HCT116 (cell line): ENCODE measurements around the gene RPTOR. TPM values are rescaled to one million over a fixed set of nuclear protein-coding genes. Genes with fewer than 3 reads are reported as not detected.

ENCODE experiments used
- ATAC-seq: fragments of 200-7000 bp; cut with Tn5 transposase; 2 replicates; pipeline ENCODE4 v1.9.1; 2020; ENCODE audit warnings: mild to moderate bottlenecking, moderate library complexity
- BruUV-seq: library from RNA; stranded (reverse); fragments of 400-500 nt; replicated peaks from 2 replicates; lab custom pipeline; 2021; lab: Mats Ljungman, UMichigan
- CTCF ChIA-PET: fragments of 300-600 bp; sonication (Branson Sonifier 250); formaldehyde crosslinking; loops from one replicate; lab custom pipeline; 2021; ENCODE audit warnings: antibody characterized with exemption; lab: Charles Lee
- POLR2A ChIA-PET: fragments of 300-600, 350-600 bp; sonication (Branson Sonifier 250); formaldehyde crosslinking; loops from one replicate; lab custom pipeline; 2021; ENCODE audit warnings: antibody characterized with exemption; lab: Charles Lee
- RAD21 ChIA-PET, 2 experiments: fragments of 300-600 bp; sonication (Branson Sonifier 250); formaldehyde crosslinking; loops; one replicate each; lab custom pipeline; 2023; ENCODE audit warnings: low total read pairs in 2 of 2; ENCODE audit not compliant: uncharacterized antibody in 2 of 2, unreplicated experiment in 2 of 2, low non-redundant PET in 1 of 2; lab: Charles Lee
- DNase-seq: peaks from one replicate; pipeline ENCODE4 v3.0.0-alpha.2; 2010; ENCODE audit warnings: low read depth, low spot score
- H2AFZ ChIP-seq: fragments of 200-600 bp; shearing (Covaris generic), sonication (generic); 2 replicates; pipeline ENCODE4 v1.6.1; 2017; ENCODE audit warnings: low read depth, mixed run types, mixed read lengths, antibody characterized with exemption, low read length; ENCODE audit not compliant: poor library complexity, severe bottlenecking
- H3K27ac ChIP-seq: 2 replicates; pipeline ENCODE4 v1.5.1; 2012; ENCODE audit warnings: low read depth, low read length
- H3K27me3 ChIP-seq: fragments of 200-600 bp; sonication (generic); 2 replicates; pipeline ENCODE4 v1.6.1; 2016; ENCODE audit warnings: mixed run types, low read length, mixed read lengths; ENCODE audit not compliant: insufficient read depth
- H3K36me3 ChIP-seq, 2 experiments: fragments of 200-500 bp in 1 of 2; fragments of 200-600 bp in 1 of 2; sonication (Bioruptor generic) in 1 of 2; sonication (generic) in 1 of 2; 2 replicates each; pipeline versions ENCODE4 v1.5.1 to v1.6.1; 2014 to 2016; ENCODE audit warnings: low read length in 2 of 2, inconsistent platforms in 1 of 2, mixed read lengths in 1 of 2, mixed run types in 1 of 2; ENCODE audit not compliant: insufficient read depth in 2 of 2, control insufficient read depth in 1 of 2
- H3K4me1 ChIP-seq, 2 experiments: fragments of 200-600 bp in 1 of 2; sonication (generic) in 1 of 2; 2 replicates each; pipeline versions ENCODE4 v1.5.1 to v1.6.1; 2012 to 2017; ENCODE audit warnings: low read length in 2 of 2, inconsistent platforms in 1 of 2, mild to moderate bottlenecking in 1 of 2, mixed read lengths in 1 of 2, mixed run types in 1 of 2, moderate library complexity in 1 of 2; ENCODE audit not compliant: insufficient read depth in 2 of 2, control insufficient read depth in 1 of 2
- H3K4me2 ChIP-seq: fragments of 200-600 bp; sonication (generic); 2 replicates; pipeline ENCODE4 v1.6.1; 2017; ENCODE audit warnings: mixed run types, low read length, mixed read lengths
- H3K4me3 ChIP-seq, 2 experiments: fragments of 200-600 bp in 1 of 2; sonication (generic) in 1 of 2; replicated peaks in 1 of 2; 2 replicates each; pipeline ENCODE4 v1.5.1; 2011 to 2016; ENCODE audit warnings: low read length in 2 of 2, control low read depth in 1 of 2, low read depth in 1 of 2, mild to moderate bottlenecking in 1 of 2, mixed read lengths in 1 of 2, mixed run types in 1 of 2
- H3K79me2 ChIP-seq: fragments of 200-600 bp; sonication (generic); 2 replicates; pipeline ENCODE4 v1.6.1; 2017; ENCODE audit warnings: mild to moderate bottlenecking, mixed run types, low read length, moderate library complexity, mixed read lengths; ENCODE audit not compliant: insufficient read depth
- H3K9ac ChIP-seq: fragments of 200-600 bp; sonication (generic); 2 replicates; pipeline ENCODE4 v1.6.1; 2016; ENCODE audit warnings: low read length, mixed read lengths
- H3K9me2 ChIP-seq: fragments of 200-600 bp; sonication (generic), shearing (Covaris generic); 2 replicates; pipeline ENCODE4 v1.6.1; 2017; ENCODE audit warnings: mixed run types, mild to moderate bottlenecking, moderate library complexity; ENCODE audit not compliant: insufficient read depth
- H3K9me3 ChIP-seq, 2 experiments: fragments of 200-500 bp in 1 of 2; fragments of 200-600 bp in 1 of 2; sonication (Bioruptor generic) in 1 of 2; sonication (generic) in 1 of 2; 2 replicates each; pipeline ENCODE4 v1.6.1; 2014 to 2017; ENCODE audit warnings: low read length in 2 of 2, mixed read lengths in 2 of 2, inconsistent platforms in 1 of 2, low read depth in 1 of 2, mild to moderate bottlenecking in 1 of 2, mixed run types in 1 of 2, moderate library complexity in 1 of 2; ENCODE audit not compliant: control insufficient read depth in 1 of 2, insufficient read depth in 1 of 2
- H4K20me1 ChIP-seq: fragments of 200-600 bp; sonication (generic), shearing (Covaris generic); 2 replicates; pipeline ENCODE4 v1.6.1; 2017; ENCODE audit warnings: mixed run types, mild to moderate bottlenecking, moderate library complexity; ENCODE audit not compliant: insufficient read depth
- ATF3 ChIP-seq: IDR thresholded peaks from 2 replicates; pipeline ENCODE4 v1.6.1; 2012
- CBX3 ChIP-seq: IDR thresholded peaks from 2 replicates; pipeline ENCODE4 v1.6.1; 2012; ENCODE audit warnings: low read depth
- CTCF ChIP-seq, 3 experiments: fragments of 200-600 bp in 1 of 3; sonication (generic) in 1 of 3; IDR thresholded peaks in 2 of 3; conservative IDR thresholded peaks in 1 of 3; 2 replicates each; pipeline ENCODE4 v1.5.1; 2012 to 2017; ENCODE audit warnings: low read depth in 2 of 3, low read length in 2 of 3, antibody characterized with exemption in 1 of 3, borderline replicate concordance in 1 of 3, control low read depth in 1 of 3, mild to moderate bottlenecking in 1 of 3, mixed read lengths in 1 of 3, mixed run types in 1 of 3, moderate library complexity in 1 of 3; ENCODE audit not compliant: insufficient read depth in 1 of 3
- JUND ChIP-seq: IDR thresholded peaks from 2 replicates; pipeline ENCODE4 v1.6.1; 2012
- MAX ChIP-seq: IDR thresholded peaks from 2 replicates; pipeline ENCODE4 v1.6.1; 2012
- POLR2A ChIP-seq: IDR thresholded peaks from 2 replicates; pipeline ENCODE4 v1.7.0; 2011; ENCODE audit warnings: borderline replicate concordance; ENCODE audit not compliant: insufficient read depth, insufficient read length; ENCODE audit errors: extremely low read depth
- POLR2AphosphoS5 ChIP-seq: IDR thresholded peaks from 2 replicates; pipeline ENCODE4 v1.6.1; 2011; ENCODE audit warnings: mild to moderate bottlenecking, low read depth, low read length, moderate library complexity
- RAD21 ChIP-seq: IDR thresholded peaks from 2 replicates; pipeline ENCODE4 v1.6.1; 2012; ENCODE audit warnings: low read depth, mild to moderate bottlenecking
- REST ChIP-seq: IDR thresholded peaks from 2 replicates; pipeline ENCODE4 v1.6.1; 2012; ENCODE audit warnings: low read depth
- SIN3A ChIP-seq: IDR thresholded peaks from 2 replicates; pipeline ENCODE4 v1.6.1; 2012; ENCODE audit warnings: low read depth
- SP1 ChIP-seq: IDR thresholded peaks from 2 replicates; pipeline ENCODE4 v1.6.1; 2012; ENCODE audit warnings: low read depth
- ZBTB33 ChIP-seq: IDR thresholded peaks from 2 replicates; pipeline ENCODE4 v1.6.1; 2011; ENCODE audit warnings: mild to moderate bottlenecking, low read length, moderate library complexity; ENCODE audit not compliant: insufficient replicate concordance; ENCODE audit errors: extremely low read depth
- ZNF274 ChIP-seq: fragments of 200-500 bp; sonication (Bioruptor generic); IDR thresholded peaks from 2 replicates; pipeline ENCODE4 v1.6.1; 2014; ENCODE audit warnings: mild to moderate bottlenecking, low read depth, low read length, inconsistent platforms
- intact Hi-C: fragments of 100-400 bp; cut with micrococcal nuclease; formaldehyde crosslinking; loops from 2 replicates; pipeline ENCODE4 v1.10.0; 2022
- total RNA-seq: library from RNA; stranded (reverse); gene quantifications from one replicate; pipeline ENCODE4 v1.2.1, GENCODE V29; 2021; ENCODE audit not compliant: unreplicated experiment

Gene RPTOR
- total RNA-seq, 1 experiment from 2014 or later = 69.5 TPM

- ATAC-seq (no peak), DNase-seq (no peak)
- Histone ChIP-seq H3K27ac (no peak overlapping the region), H3K9me2 (no peaks in the 10 kb centered on the region), H3K4me2 (no peak overlapping the region), H3K4me1 (0 out of 4 replicates have a peak, but pooled peaks cover 0 to 3% of the 10 kb centered on the region in 2 experiments), H3K79me2 (no peaks in the 10 kb centered on the region), H3K27me3 (peaks cover 12% of the 10 kb centered on the region), H4K20me1 (no peaks in the 10 kb centered on the region), H2AFZ (no peak overlapping the region), H3K9me3 (no peaks in the 10 kb centered on the region), H3K36me3 (no peaks in the 10 kb centered on the region), H3K4me3 (no peak overlapping the region), H3K9ac (no peak overlapping the region)
- intact Hi-C loops = no loop called here
- ChIA-PET POLR2A (no interaction called here), RAD21 (no interaction called here), CTCF (no interaction called here)
- TF ChIP-seq RAD21 = no peak
- TF ChIP-seq POLR2A = no peak
- TF ChIP-seq JUND = no peak
- TF ChIP-seq CTCF (IDR thresholded peaks at IDR 0.05 in 2 of 3, conservative IDR thresholded peaks at IDR 0.05 in 1 of 3; ENCODE audit: borderline replicate concordance in 1 of 3, insufficient read depth in 1 of 3, low read depth in 2 of 3, low read length in 2 of 3) = no peak
- no peak for TF ChIP-seq CBX3
- TF ChIP-seq POLR2AphosphoS5 = no peak
- no peak for TF ChIP-seq SP1
- TF ChIP-seq ZBTB33 = no peak
- TF ChIP-seq ZNF274 = no peak
- no peak for TF ChIP-seq REST
- no peak for TF ChIP-seq MAX
- TF ChIP-seq SIN3A = no peak
- TF ChIP-seq ATF3 = no peak
- no TSS peak for BruUV-seq
Observed at GRCh38 chr17:81008140-81008539, 463.5 kb downstream of the RPTOR start.
